WTC11 (cell line): ENCODE measurements around the gene SRGAP1. TPM values are rescaled to one million over a fixed set of nuclear protein-coding genes. Genes with fewer than 3 reads are reported as not detected.

Experiments used
- ATAC-seq: fragments of 200-7000 bp; cut with Tn5 transposase; 2 replicates; pipeline ENCODE4 v1.10.0; 2021; ENCODE audit warnings: mild to moderate bottlenecking, moderate library complexity
- CTCF ChIA-PET: fragments of 300-600 bp; sonication (Branson Sonifier 250); formaldehyde crosslinking; loops from one replicate; lab custom pipeline; 2021; ENCODE audit warnings: antibody characterized with exemption; lab: Charles Lee
- POLR2A ChIA-PET: fragments of 350-600 bp; sonication (Branson Sonifier 250); formaldehyde crosslinking; loops from one replicate; lab custom pipeline; 2021; ENCODE audit warnings: antibody characterized with exemption; lab: Charles Lee
- DNase-seq: peaks from one replicate; pipeline ENCODE4 v3.0.0; 2021; ENCODE audit warnings: low spot score
- H3K27ac Mint-ChIP-seq: 2 replicates; pipeline ENCODE4 v1.8.0; 2021; ENCODE audit warnings: mixed read lengths
- H3K27me3 Mint-ChIP-seq: 2 replicates; pipeline ENCODE4 v1.8.0; 2021; ENCODE audit warnings: low read depth, mild to moderate bottlenecking, moderate library complexity, mixed read lengths
- H3K36me3 Mint-ChIP-seq: 2 replicates; pipeline ENCODE4 v1.8.0; 2021; ENCODE audit warnings: mixed read lengths
- H3K4me1 Mint-ChIP-seq: 2 replicates; pipeline ENCODE4 v1.8.0; 2022; ENCODE audit warnings: mixed read lengths
- H3K4me3 Mint-ChIP-seq: 2 replicates; pipeline ENCODE4 v1.8.0; 2021; ENCODE audit warnings: mild to moderate bottlenecking, moderate library complexity, mixed read lengths
- H3K9me3 Mint-ChIP-seq: 2 replicates; pipeline ENCODE4 v1.8.0; 2021; ENCODE audit warnings: mixed read lengths
- E2F4 ChIP-seq: sonication (generic); formaldehyde crosslinking; IDR thresholded peaks from 2 replicates; pipeline ENCODE4 v1.8.1; 2022; ENCODE audit warnings: low read depth, mild to moderate bottlenecking, moderate library complexity, missing genetic modification reagents, borderline replicate concordance
- ELF4 ChIP-seq: sonication (generic); formaldehyde crosslinking; IDR thresholded peaks from 2 replicates; pipeline ENCODE4 v1.8.1; 2022; ENCODE audit warnings: low read depth, mild to moderate bottlenecking, moderate library complexity, missing genetic modification reagents
- EMX1 ChIP-seq: fragments of 250-450 bp; sonication (Bioruptor Pico); IDR thresholded peaks from 2 replicates; pipeline ENCODE4 v1.8.0; 2021; ENCODE audit warnings: mild to moderate bottlenecking
- FOXJ3 ChIP-seq: sonication (generic); formaldehyde crosslinking; IDR thresholded peaks from 2 replicates; pipeline ENCODE4 v1.9.0; 2021; ENCODE audit warnings: missing genetic modification reagents, mild to moderate bottlenecking, borderline replicate concordance
- FOXK1 ChIP-seq: sonication (generic); formaldehyde crosslinking; IDR thresholded peaks from 2 replicates; pipeline ENCODE4 v1.8.0; 2022; ENCODE audit warnings: mild to moderate bottlenecking, moderate library complexity, missing genetic modification reagents
- FOXP1 ChIP-seq: sonication (generic); formaldehyde crosslinking; IDR thresholded peaks from 2 replicates; pipeline ENCODE4 v1.8.0; 2022; ENCODE audit warnings: missing genetic modification reagents, mild to moderate bottlenecking, moderate library complexity, borderline replicate concordance
- FOXP4 ChIP-seq: sonication (generic); formaldehyde crosslinking; IDR thresholded peaks from 2 replicates; pipeline ENCODE4 v1.8.0; 2022; ENCODE audit warnings: mild to moderate bottlenecking, missing genetic modification reagents
- GRHL2 ChIP-seq: fragments of 250-450 bp; sonication (Bioruptor Pico); IDR thresholded peaks from 2 replicates; pipeline ENCODE4 v1.8.0; 2022; ENCODE audit warnings: mild to moderate bottlenecking, moderate library complexity; ENCODE audit not compliant: insufficient replicate concordance, severe bottlenecking
- HMGA2 ChIP-seq: fragments of 250-450 bp; sonication (Bioruptor Pico); IDR thresholded peaks from 2 replicates; pipeline ENCODE4 v1.4.0; 2021; ENCODE audit warnings: mild to moderate bottlenecking, moderate library complexity
- IRF1 ChIP-seq: sonication (generic); formaldehyde crosslinking; IDR thresholded peaks from 2 replicates; pipeline ENCODE4 v1.8.0; 2023; ENCODE audit warnings: missing genetic modification reagents
- IRF2 ChIP-seq: sonication (generic); formaldehyde crosslinking; IDR thresholded peaks from 2 replicates; pipeline ENCODE4 v1.8.0; 2022; ENCODE audit warnings: low read depth, missing genetic modification reagents, borderline replicate concordance
- MXD4 ChIP-seq: fragments of 250-450 bp; sonication (Bioruptor Pico); IDR thresholded peaks from 2 replicates; pipeline ENCODE4 v1.8.0; 2021; ENCODE audit warnings: mild to moderate bottlenecking, moderate library complexity, borderline replicate concordance
- MYBL2 ChIP-seq: sonication (generic); formaldehyde crosslinking; IDR thresholded peaks from 2 replicates; pipeline ENCODE4 v1.8.1; 2023; ENCODE audit warnings: mild to moderate bottlenecking, moderate library complexity, missing genetic modification reagents
- NR1H2 ChIP-seq: sonication (generic); formaldehyde crosslinking; IDR thresholded peaks from 2 replicates; pipeline ENCODE4 v1.9.0; 2021; ENCODE audit warnings: mild to moderate bottlenecking, moderate library complexity, missing genetic modification reagents
- PRRX2 ChIP-seq: fragments of 250-450 bp; sonication (Bioruptor Pico); IDR thresholded peaks from 2 replicates; pipeline ENCODE4 v1.8.0; 2021; ENCODE audit warnings: mild to moderate bottlenecking
- SP1 ChIP-seq: sonication (generic); formaldehyde crosslinking; conservative IDR thresholded peaks from 2 replicates; pipeline ENCODE4 v1.8.1; 2022; ENCODE audit warnings: missing genetic modification reagents
- TEAD4 ChIP-seq: sonication (generic); formaldehyde crosslinking; IDR thresholded peaks from 2 replicates; pipeline ENCODE4 v1.8.0; 2022; ENCODE audit warnings: mild to moderate bottlenecking, missing genetic modification reagents
- TP53 ChIP-seq: sonication (generic); formaldehyde crosslinking; IDR thresholded peaks from 2 replicates; pipeline ENCODE4 v1.8.1; 2023; ENCODE audit warnings: mild to moderate bottlenecking, missing genetic modification reagents
- ZNF138 ChIP-seq: sonication (generic); formaldehyde crosslinking; conservative IDR thresholded peaks from 2 replicates; pipeline ENCODE4 v1.8.1; 2022; ENCODE audit warnings: mild to moderate bottlenecking, moderate library complexity, missing genetic modification reagents
- ZNF423 ChIP-seq: fragments of 250-450 bp; sonication (Bioruptor Pico); IDR thresholded peaks from 2 replicates; pipeline ENCODE4 v2.1.2; 2022; ENCODE audit warnings: mild to moderate bottlenecking, moderate library complexity
- total RNA-seq: library from RNA; stranded (reverse); gene quantifications from 3 replicates; pipeline ENCODE4 v1.2.3, GENCODE V29; 2021
- TF ChIP-seq, protein P1 (sequence below): sonication (generic); formaldehyde crosslinking; IDR thresholded peaks from 2 replicates; pipeline ENCODE4 v1.8.1; 2023; ENCODE audit warnings: mild to moderate bottlenecking, missing genetic modification reagents, moderate library complexity
- TF ChIP-seq, protein P2 (sequence below): sonication (generic); formaldehyde crosslinking; IDR thresholded peaks from 2 replicates; pipeline ENCODE4 v1.8.1; 2022; ENCODE audit warnings: low read depth, missing genetic modification reagents, borderline replicate concordance

The SRGAP1 gene
- total RNA-seq, 1 experiment from 2014 or later: 10.3 TPM

- TF ChIP-seq ZNF138 (CRISPR knock-in tag) (no peak), MYBL2 (CRISPR knock-in tag) (no peak), SP1 (no peak), ELF4 (CRISPR knock-in tag) (no peak), GRHL2 (CRISPR knock-in tag) (no peak), FOXP1 (CRISPR knock-in tag) (no peak), MXD4 (no peak), E2F4 (CRISPR knock-in tag) (no peak), TEAD4 (CRISPR knock-in tag) (no peak)
- ATAC-seq (no peak), DNase-seq (no peak)
- ChIA-PET POLR2A (no interaction called here), CTCF (no interaction called here)
- no peaks in the 10 kb centered on the region for H3K9me3 Mint-ChIP-seq
- no peak overlapping the region for H3K27ac Mint-ChIP-seq
- H3K4me1 Mint-ChIP-seq: peaks cover 18% of the 10 kb centered on the region
- H3K27me3 Mint-ChIP-seq: no peaks in the 10 kb centered on the region
- H3K4me3 Mint-ChIP-seq: no peak overlapping the region
- peaks cover 4% of the 10 kb centered on the region; the same call in 1 of the 2 replicates for H3K36me3 Mint-ChIP-seq
Observed at GRCh38 chr12:64061868-64062375, 217.4 kb downstream of the SRGAP1 start.

DNA sequence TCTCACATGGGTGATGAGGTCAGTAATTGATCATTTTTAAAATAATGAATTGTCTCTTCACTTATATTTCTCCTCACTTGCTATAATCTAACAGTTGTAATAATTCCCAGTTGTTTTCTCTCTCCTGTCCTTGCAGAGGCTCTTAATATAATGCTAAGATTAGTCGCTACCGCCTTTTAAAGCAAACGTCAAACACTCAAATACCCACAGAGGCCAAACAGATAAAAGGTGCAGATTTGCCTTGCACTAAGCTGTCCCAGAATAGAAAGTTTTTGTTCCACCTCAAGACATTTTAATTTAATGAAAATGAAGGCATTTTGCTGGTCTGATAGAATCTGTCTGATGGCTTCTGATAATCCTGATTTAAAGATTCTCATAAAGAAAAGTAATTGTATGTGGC lies 218.6 kb downstream of the SRGAP1 start:
- no peaks in the 10 kb centered on the region for H3K9me3 Mint-ChIP-seq
- ATAC-seq (no peak), DNase-seq (no peak)
- CTCF ChIA-PET: no interaction called here
- peaks cover 18% of the 10 kb centered on the region for H3K4me1 Mint-ChIP-seq
- POLR2A ChIA-PET: no interaction called here
- H3K4me3 Mint-ChIP-seq: no peak overlapping the region
- H3K27ac Mint-ChIP-seq: no peak overlapping the region
- peaks cover 4% of the 10 kb centered on the region; the same call in 1 of the 2 replicates for H3K36me3 Mint-ChIP-seq
- H3K27me3 Mint-ChIP-seq: no peaks in the 10 kb centered on the region
- TF ChIP-seq NR1H2: no peak
- TF ChIP-seq SP1: no peak
- no peak for TF ChIP-seq ZNF423 (CRISPR knock-in tag)
- no peak for TF ChIP-seq EMX1 (CRISPR knock-in tag)
- TF ChIP-seq HMGA2 (CRISPR knock-in tag): no peak
- TF ChIP-seq FOXJ3 (CRISPR knock-in tag): no peak
- TF ChIP-seq FOXK1 (CRISPR knock-in tag): no peak
- no peak for TF ChIP-seq TP53
- no peak for TF ChIP-seq PRRX2 (CRISPR knock-in tag)
- TF ChIP-seq, protein P1, sequence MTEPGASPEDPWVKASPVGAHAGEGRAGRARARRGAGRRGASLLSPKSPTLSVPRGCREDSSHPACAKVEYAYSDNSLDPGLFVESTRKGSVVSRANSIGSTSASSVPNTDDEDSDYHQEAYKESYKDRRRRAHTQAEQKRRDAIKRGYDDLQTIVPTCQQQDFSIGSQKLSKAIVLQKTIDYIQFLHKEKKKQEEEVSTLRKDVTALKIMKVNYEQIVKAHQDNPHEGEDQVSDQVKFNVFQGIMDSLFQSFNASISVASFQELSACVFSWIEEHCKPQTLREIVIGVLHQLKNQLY: no peak
- TF ChIP-seq, protein P2, sequence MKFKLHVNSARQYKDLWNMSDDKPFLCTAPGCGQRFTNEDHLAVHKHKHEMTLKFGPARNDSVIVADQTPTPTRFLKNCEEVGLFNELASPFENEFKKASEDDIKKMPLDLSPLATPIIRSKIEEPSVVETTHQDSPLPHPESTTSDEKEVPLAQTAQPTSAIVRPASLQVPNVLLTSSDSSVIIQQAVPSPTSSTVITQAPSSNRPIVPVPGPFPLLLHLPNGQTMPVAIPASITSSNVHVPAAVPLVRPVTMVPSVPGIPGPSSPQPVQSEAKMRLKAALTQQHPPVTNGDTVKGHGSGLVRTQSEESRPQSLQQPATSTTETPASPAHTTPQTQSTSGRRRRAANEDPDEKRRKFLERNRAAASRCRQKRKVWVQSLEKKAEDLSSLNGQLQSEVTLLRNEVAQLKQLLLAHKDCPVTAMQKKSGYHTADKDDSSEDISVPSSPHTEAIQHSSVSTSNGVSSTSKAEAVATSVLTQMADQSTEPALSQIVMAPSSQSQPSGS (CRISPR knock-in tag): no peak
- no peak for TF ChIP-seq FOXP4 (CRISPR knock-in tag)
- no peak for TF ChIP-seq IRF1
- no peak for TF ChIP-seq IRF2 (CRISPR knock-in tag)
